ENCODE data around the gene SMYD3.

DNA sequence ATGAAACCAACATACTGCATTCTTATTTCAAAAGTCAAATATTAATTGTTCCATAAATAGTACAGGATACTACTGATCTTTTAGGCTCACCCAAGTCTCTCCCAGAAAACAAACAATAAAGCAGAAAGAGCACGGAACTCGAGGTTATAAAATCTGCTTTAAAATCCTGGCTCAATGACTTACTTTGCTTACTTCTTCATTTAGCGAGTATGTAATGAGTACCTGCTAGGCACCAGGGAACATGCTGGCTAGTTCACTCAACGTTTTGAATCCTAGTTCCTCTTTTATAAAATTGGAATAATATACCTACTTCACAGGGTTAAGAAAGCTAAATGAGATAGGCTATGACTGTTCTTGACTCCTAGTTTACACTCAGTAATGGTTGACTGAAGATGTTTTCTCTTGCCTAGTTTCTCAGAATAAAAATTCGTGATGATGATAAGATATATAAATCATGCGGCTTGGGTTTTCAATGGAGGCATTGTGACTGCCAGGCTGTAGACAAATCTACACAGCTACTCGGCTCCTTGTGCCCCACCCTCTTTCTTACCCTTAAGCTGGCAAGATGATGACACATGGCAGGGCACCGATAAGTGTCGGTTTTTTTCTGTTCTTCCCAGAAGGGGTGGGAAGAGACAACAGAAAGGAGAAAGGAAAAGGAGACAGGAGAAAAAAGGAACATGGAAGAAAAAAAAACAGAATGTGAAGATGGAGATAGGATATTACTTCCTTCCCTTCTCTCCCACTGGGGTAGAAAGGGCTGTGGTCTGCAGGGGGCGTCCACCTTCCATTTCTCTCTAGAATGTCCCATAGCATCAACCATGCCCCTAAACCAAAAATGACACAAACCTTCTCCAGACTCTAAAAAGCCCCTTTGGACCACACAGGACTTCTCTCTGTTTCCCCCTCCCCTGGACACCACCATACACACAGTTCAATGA is 507.1 kb downstream of the SMYD3 start:
- TF ChIP-seq, protein P1, sequence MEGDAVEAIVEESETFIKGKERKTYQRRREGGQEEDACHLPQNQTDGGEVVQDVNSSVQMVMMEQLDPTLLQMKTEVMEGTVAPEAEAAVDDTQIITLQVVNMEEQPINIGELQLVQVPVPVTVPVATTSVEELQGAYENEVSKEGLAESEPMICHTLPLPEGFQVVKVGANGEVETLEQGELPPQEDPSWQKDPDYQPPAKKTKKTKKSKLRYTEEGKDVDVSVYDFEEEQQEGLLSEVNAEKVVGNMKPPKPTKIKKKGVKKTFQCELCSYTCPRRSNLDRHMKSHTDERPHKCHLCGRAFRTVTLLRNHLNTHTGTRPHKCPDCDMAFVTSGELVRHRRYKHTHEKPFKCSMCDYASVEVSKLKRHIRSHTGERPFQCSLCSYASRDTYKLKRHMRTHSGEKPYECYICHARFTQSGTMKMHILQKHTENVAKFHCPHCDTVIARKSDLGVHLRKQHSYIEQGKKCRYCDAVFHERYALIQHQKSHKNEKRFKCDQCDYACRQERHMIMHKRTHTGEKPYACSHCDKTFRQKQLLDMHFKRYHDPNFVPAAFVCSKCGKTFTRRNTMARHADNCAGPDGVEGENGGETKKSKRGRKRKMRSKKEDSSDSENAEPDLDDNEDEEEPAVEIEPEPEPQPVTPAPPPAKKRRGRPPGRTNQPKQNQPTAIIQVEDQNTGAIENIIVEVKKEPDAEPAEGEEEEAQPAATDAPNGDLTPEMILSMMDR (IDR thresholded peaks at IDR 0.05), result no peak
- no peak for TF ChIP-seq POLR2A (IDR thresholded peaks at IDR 0.05)

All from adrenal gland (tissue), 5 donors.